MCF 10A (cell line): ENCODE results near the gene SESTD1. TPM values are rescaled to one million over a fixed set of nuclear protein-coding genes. Genes with fewer than 3 reads are reported as not detected.

ENCODE experiments used
- BruUV-seq: library from RNA; stranded (reverse); fragments of 400-500 nt; replicated peaks from 2 replicates; lab custom pipeline; 2021; lab: Mats Ljungman, UMichigan
- CTCF ChIA-PET: fragments of 300-600 bp; sonication (Branson Sonifier 250); formaldehyde crosslinking; extraction: SDS; loops from one replicate; lab custom pipeline; 2021; ENCODE audit warnings: antibody characterized with exemption, inconsistent platforms; lab: Yijun Ruan, JAX
- POLR2A ChIA-PET: fragments of 300-600, 350-650 bp; sonication (Branson Sonifier 250); formaldehyde crosslinking; extraction: SDS; loops from one replicate; lab custom pipeline; 2020; ENCODE audit warnings: antibody characterized with exemption, inconsistent platforms; lab: Yijun Ruan, JAX
- DNase-seq: peaks from one replicate; pipeline ENCODE4 v3.0.0-alpha.2; 2018; ENCODE audit not compliant: unreplicated experiment
- H3K27ac Mint-ChIP-seq: one replicate; pipeline ENCODE4 v1.8.0; 2022; ENCODE audit warnings: mild to moderate bottlenecking, low read depth, mixed read lengths; ENCODE audit not compliant: unreplicated experiment
- H3K27me3 Mint-ChIP-seq: one replicate; pipeline ENCODE4 v1.8.0; 2022; ENCODE audit warnings: mixed read lengths; ENCODE audit not compliant: insufficient read depth, unreplicated experiment
- H3K36me3 Mint-ChIP-seq: one replicate; pipeline ENCODE4 v1.8.0; 2022; ENCODE audit warnings: mild to moderate bottlenecking, moderate library complexity, mixed read lengths; ENCODE audit not compliant: insufficient read depth, unreplicated experiment
- H3K4me1 Mint-ChIP-seq: one replicate; pipeline ENCODE4 v1.8.0; 2022; ENCODE audit warnings: mixed read lengths; ENCODE audit not compliant: insufficient read depth, unreplicated experiment
- H3K4me3 Mint-ChIP-seq: one replicate; pipeline ENCODE4 v1.8.0; 2022; ENCODE audit warnings: mild to moderate bottlenecking, moderate library complexity, mixed read lengths; ENCODE audit not compliant: unreplicated experiment
- H3K9me3 Mint-ChIP-seq: one replicate; pipeline ENCODE4 v1.8.0; 2022; ENCODE audit warnings: mixed read lengths; ENCODE audit not compliant: unreplicated experiment
- CTCF ChIP-seq: fragments of 200-600 bp; IDR thresholded peaks from one replicate; pipeline ENCODE4 v1.8.0; 2022; ENCODE audit warnings: antibody characterized with exemption, mild to moderate bottlenecking; ENCODE audit not compliant: unreplicated experiment
- intact Hi-C: fragments of 100-400 bp; cut with micrococcal nuclease; formaldehyde crosslinking; loops from 2 replicates; pipeline ENCODE4 v1.14.1; 2022
- total RNA-seq: library from RNA; stranded (reverse); gene quantifications from 2 replicates; pipeline ENCODE4 v1.2.3, GENCODE V29; 2022

SESTD1 gene
- total RNA-seq, 1 experiment from 2014 or later = 43.0 TPM

- intact Hi-C loops = no loop called here
- Mint-ChIP-seq H3K9me3 (no peaks in the 10 kb centered on the region), H3K27ac (no peak overlapping the region), H3K4me1 (no peaks in the 10 kb centered on the region), H3K4me3 (no peak overlapping the region), H3K27me3 (no peaks in the 10 kb centered on the region), H3K36me3 (no peaks in the 10 kb centered on the region)
- no TSS peak for BruUV-seq
- TF ChIP-seq CTCF = no peak
- ChIA-PET POLR2A (no interaction called here), CTCF (interaction anchor here (0.7 kb wide), 2 partner anchors 42 to 146 kb away, joined by 3 read pairs; no protein-coding TSS in a partner anchor)
- DNase-seq = no peak
These were observed 43.2 kb upstream of the SESTD1 start for GRCh38 chr2:179307616-179308371.

GRCh38 chr2:179305125-179305524, 40.5 kb upstream of the SESTD1 start:
- Mint-ChIP-seq H3K27me3 (no peaks in the 10 kb centered on the region), H3K4me1 (no peaks in the 10 kb centered on the region), H3K4me3 (no peak overlapping the region), H3K36me3 (no peaks in the 10 kb centered on the region), H3K9me3 (peaks cover 8% of the 10 kb centered on the region), H3K27ac (no peak overlapping the region)
- no TSS peak for BruUV-seq
- intact Hi-C loops = no loop called here
- no peak for DNase-seq
- TF ChIP-seq CTCF = no peak
- ChIA-PET POLR2A (no interaction called here), CTCF (interaction anchor here (0.8 kb wide), 1 partner anchor 689 kb away, joined by 6 read pairs; no protein-coding TSS in a partner anchor)

- intact Hi-C loops = no loop called here
- no peak for DNase-seq
- BruUV-seq = no TSS peak
- CTCF ChIA-PET = interaction anchor here (0.8 kb wide), 1 partner anchor 690 kb away, joined by 6 read pairs; no protein-coding TSS in a partner anchor
- POLR2A ChIA-PET = no interaction called here
- TF ChIP-seq CTCF = no peak
- H3K4me3 Mint-ChIP-seq = no peak overlapping the region
- no peaks in the 10 kb centered on the region for H3K27me3 Mint-ChIP-seq
- peaks cover 8% of the 10 kb centered on the region for H3K9me3 Mint-ChIP-seq
- no peak overlapping the region for H3K27ac Mint-ChIP-seq
- no peaks in the 10 kb centered on the region for H3K4me1 Mint-ChIP-seq
- H3K36me3 Mint-ChIP-seq = no peaks in the 10 kb centered on the region
These were observed 39.8 kb upstream of the SESTD1 start for GRCh38 chr2:179304424-179304823.

- ChIA-PET CTCF (no interaction called here), POLR2A (interaction anchor here (0.6 to 0.9 kb wide), 2 partner anchors 19 to 25 kb away, joined by 3 to 4 read pairs; no protein-coding TSS in a partner anchor)
- peaks cover 8% of the 10 kb centered on the region for H3K9me3 Mint-ChIP-seq
- no peaks in the 10 kb centered on the region for H3K36me3 Mint-ChIP-seq
- no peak overlapping the region for H3K27ac Mint-ChIP-seq
- BruUV-seq = no TSS peak
- no peak for TF ChIP-seq CTCF
- H3K4me1 Mint-ChIP-seq = peaks cover 3% of the 10 kb centered on the region
- H3K4me3 Mint-ChIP-seq = no peak overlapping the region
- no peak for DNase-seq
- intact Hi-C loops = no loop called here
- H3K27me3 Mint-ChIP-seq = no peaks in the 10 kb centered on the region
These were observed 38.3 kb upstream of the SESTD1 start for GRCh38 chr2:179302764-179303571.
